Loucy (cell line): ENCODE data around the gene ZBTB1.

Experiments
- H2AFZ ChIP-seq: fragments of 200-600 bp; sonication (generic); 2 replicates; pipeline ENCODE4 v1.6.0; 2016; ENCODE audit warnings: antibody characterized with exemption, mild to moderate bottlenecking, low read length, moderate library complexity
- H3F3A ChIP-seq: fragments of 200-600 bp; 2 replicates; pipeline ENCODE4 v1.6.0; 2016; ENCODE audit warnings: antibody characterized with exemption, low read depth, mild to moderate bottlenecking
- H3K27me3 ChIP-seq: fragments of 200-600 bp; sonication (generic); 2 replicates; pipeline ENCODE4 v1.6.1; 2014; ENCODE audit warnings: low read length, mild to moderate bottlenecking; ENCODE audit not compliant: insufficient read depth, poor library complexity, severe bottlenecking
- H3K36me3 ChIP-seq: fragments of 200-600 bp; sonication (generic); 2 replicates; pipeline ENCODE4 v1.6.1; 2016; ENCODE audit warnings: low read length; ENCODE audit not compliant: insufficient read depth
- H3K4me1 ChIP-seq: fragments of 200-600 bp; sonication (generic); 2 replicates; pipeline ENCODE4 v1.5.1; 2014; ENCODE audit warnings: low read length, mild to moderate bottlenecking; ENCODE audit not compliant: insufficient read depth, poor library complexity, severe bottlenecking
- H3K4me2 ChIP-seq: fragments of 200-600 bp; sonication (generic); 2 replicates; pipeline ENCODE4 v1.6.0; 2014; ENCODE audit warnings: antibody characterized with exemption, low read length, low read depth, mild to moderate bottlenecking; ENCODE audit not compliant: poor library complexity, severe bottlenecking
- H3K4me3 ChIP-seq: fragments of 200-600 bp; sonication (generic); 2 replicates; pipeline ENCODE4 v1.5.1; 2014; ENCODE audit warnings: low read length, mild to moderate bottlenecking, mixed read lengths; ENCODE audit not compliant: poor library complexity, severe bottlenecking
- H3K79me2 ChIP-seq: fragments of 200-600 bp; sonication (generic); 2 replicates; pipeline ENCODE4 v1.6.1; 2014; ENCODE audit warnings: low read length; ENCODE audit not compliant: insufficient read depth
- H3K9ac ChIP-seq: fragments of 200-600 bp; sonication (generic); 2 replicates; pipeline ENCODE4 v1.6.0; 2014; ENCODE audit warnings: mild to moderate bottlenecking, low read depth, low read length, moderate library complexity; ENCODE audit not compliant: poor library complexity, severe bottlenecking
- H3K9me2 ChIP-seq: fragments of 200-600 bp; sonication (generic); replicated peaks from 2 replicates; pipeline ENCODE4 v1.6.1; 2016; ENCODE audit warnings: low read depth, low read length, mixed read lengths
- H3K9me3 ChIP-seq: fragments of 200-600 bp; sonication (generic); 2 replicates; pipeline ENCODE4 v1.6.1; 2014; ENCODE audit warnings: mild to moderate bottlenecking, antibody characterized with exemption, low read length, low read depth; ENCODE audit not compliant: insufficient read depth
- H4K20me1 ChIP-seq: fragments of 200-600 bp; sonication (generic); 2 replicates; pipeline ENCODE4 v1.6.0; 2014; ENCODE audit warnings: antibody characterized with exemption, low read length, mild to moderate bottlenecking; ENCODE audit not compliant: insufficient read depth, poor library complexity, severe bottlenecking
- EZH2phosphoT487 ChIP-seq: fragments of 200-600 bp; IDR thresholded peaks from 2 replicates; pipeline ENCODE4 v1.6.1; 2018; ENCODE audit warnings: antibody characterized with exemption, mild to moderate bottlenecking, moderate library complexity, borderline replicate concordance
- TF ChIP-seq, protein P1 (sequence below): fragments of 200-600 bp; sonication (generic); conservative IDR thresholded peaks from 2 replicates; pipeline ENCODE4 v1.5.1; 2014; ENCODE audit warnings: mild to moderate bottlenecking, antibody characterized with exemption, low read length

The ZBTB1 gene

DNA sequence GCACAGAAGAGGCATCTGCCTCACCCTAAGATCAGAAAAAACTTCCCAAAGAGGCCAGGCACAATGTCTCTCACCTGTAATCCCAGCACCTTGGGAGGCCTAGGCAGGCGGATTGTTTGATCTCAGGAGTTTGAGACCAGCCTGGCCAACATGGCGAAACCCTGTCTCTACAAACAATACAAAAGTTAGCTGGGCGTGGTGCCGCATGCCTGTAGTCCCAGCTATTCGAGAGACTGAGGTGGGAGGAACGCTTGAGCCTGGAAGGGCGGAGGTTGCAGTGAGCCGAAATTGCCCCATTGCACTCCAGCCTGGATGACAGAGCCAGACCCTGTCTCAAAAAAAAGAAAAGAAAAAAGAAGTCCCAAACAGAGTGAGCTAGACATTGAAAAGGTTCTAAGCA, 4.5 kb downstream of the ZBTB1 start:
- H2AFZ ChIP-seq = no peak overlapping the region
- H3K27me3 ChIP-seq = no peaks in the 10 kb centered on the region
- H3K36me3 ChIP-seq = peaks cover 7% of the 10 kb centered on the region; the same call in 1 of the 2 replicates
- H4K20me1 ChIP-seq = peaks cover 79% of the 10 kb centered on the region
- TF ChIP-seq, protein P1, sequence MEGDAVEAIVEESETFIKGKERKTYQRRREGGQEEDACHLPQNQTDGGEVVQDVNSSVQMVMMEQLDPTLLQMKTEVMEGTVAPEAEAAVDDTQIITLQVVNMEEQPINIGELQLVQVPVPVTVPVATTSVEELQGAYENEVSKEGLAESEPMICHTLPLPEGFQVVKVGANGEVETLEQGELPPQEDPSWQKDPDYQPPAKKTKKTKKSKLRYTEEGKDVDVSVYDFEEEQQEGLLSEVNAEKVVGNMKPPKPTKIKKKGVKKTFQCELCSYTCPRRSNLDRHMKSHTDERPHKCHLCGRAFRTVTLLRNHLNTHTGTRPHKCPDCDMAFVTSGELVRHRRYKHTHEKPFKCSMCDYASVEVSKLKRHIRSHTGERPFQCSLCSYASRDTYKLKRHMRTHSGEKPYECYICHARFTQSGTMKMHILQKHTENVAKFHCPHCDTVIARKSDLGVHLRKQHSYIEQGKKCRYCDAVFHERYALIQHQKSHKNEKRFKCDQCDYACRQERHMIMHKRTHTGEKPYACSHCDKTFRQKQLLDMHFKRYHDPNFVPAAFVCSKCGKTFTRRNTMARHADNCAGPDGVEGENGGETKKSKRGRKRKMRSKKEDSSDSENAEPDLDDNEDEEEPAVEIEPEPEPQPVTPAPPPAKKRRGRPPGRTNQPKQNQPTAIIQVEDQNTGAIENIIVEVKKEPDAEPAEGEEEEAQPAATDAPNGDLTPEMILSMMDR = no peak
- no peak for TF ChIP-seq EZH2phosphoT487
- H3F3A ChIP-seq = peaks cover 6% of the 10 kb centered on the region
- no peaks in the 10 kb centered on the region for H3K9me2 ChIP-seq
- peaks cover 60% of the 10 kb centered on the region for H3K4me1 ChIP-seq
- H3K9me3 ChIP-seq = no peaks in the 10 kb centered on the region
- H3K4me3 ChIP-seq = peak overlapping the region; percentile 80
- peaks cover 94% of the 10 kb centered on the region for H3K79me2 ChIP-seq
- peak overlapping the region; percentile 99 for H3K4me2 ChIP-seq
- H3K9ac ChIP-seq = peak overlapping the region; percentile 98

DNA sequence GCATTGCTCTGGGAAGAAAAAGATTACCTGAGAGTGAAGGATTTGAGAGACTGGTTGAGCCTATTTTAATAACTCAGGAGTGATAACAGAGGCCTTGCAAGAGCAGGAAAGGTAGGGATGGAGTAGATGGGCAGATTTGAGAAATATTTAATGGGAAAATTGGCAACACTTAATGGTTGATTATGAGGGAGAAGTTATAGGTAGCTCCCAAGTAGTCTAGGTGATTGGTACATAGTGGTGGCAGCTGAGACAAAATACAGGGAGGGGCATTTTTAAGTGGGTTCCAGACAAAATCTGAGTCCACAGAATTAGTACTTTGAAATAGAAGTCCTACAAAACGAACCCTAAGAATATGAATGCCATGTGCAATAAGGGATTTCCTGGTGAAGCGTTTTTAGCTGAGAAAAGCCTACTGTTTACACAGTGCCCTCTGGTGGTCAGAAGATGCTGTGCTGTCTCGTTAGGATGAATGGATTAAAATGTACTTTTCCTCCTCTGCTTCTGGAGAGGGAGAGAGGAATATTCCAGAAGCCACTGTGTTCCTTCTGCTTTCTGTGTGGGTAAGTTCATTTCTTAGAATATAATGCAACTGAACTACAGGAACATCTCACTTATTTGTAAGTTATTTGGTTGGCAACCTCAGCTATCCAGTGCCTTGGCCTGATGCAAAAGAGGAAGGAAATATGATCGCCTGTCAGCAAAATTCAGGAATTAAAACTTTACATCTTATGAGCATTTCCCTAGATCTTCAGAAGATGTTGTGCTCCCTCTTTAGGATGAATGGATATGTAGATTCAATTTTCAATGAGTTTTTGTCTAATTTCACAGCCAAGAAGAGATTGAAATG, 6.5 kb downstream of the ZBTB1 start:
- Histone ChIP-seq H3K4me2 (peak overlapping the region; percentile 99), H3K4me3 (peak overlapping the region; percentile 80), H3K27me3 (no peaks in the 10 kb centered on the region), H3K79me2 (peaks cover 100% of the 10 kb centered on the region), H3K36me3 (peaks cover 7% of the 10 kb centered on the region; the same call in 1 of the 2 replicates), H3K9ac (peak overlapping the region; percentile 19), H3K9me2 (no peaks in the 10 kb centered on the region), H3K4me1 (peaks cover 54% of the 10 kb centered on the region), H4K20me1 (peaks cover 88% of the 10 kb centered on the region), H2AFZ (no peak overlapping the region), H3F3A (peaks cover 6% of the 10 kb centered on the region), H3K9me3 (no peaks in the 10 kb centered on the region)
- TF ChIP-seq EZH2phosphoT487 = no peak
- TF ChIP-seq, protein P1 = peak; percentile 97

DNA sequence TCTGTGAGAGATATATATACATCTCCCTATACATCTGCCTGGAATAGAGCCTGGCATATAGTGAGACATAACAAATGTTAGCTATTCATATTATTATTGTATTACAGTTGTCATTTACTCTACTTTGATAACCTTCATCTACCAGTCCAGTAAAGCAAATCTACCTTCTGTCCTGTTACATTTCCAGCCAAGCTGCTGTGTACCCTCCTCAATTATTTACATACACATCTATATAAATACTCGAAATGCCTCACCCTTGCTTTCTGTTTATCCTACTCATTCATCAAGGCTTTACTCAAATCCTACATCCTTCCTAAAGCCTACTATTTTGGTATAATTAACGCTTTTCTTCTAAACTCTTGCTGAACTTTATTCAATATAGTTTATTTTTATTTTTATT, 8.7 kb downstream of the ZBTB1 start:
- Histone ChIP-seq H3K27me3 (no peaks in the 10 kb centered on the region), H4K20me1 (peaks cover 88% of the 10 kb centered on the region), H3K9me3 (no peaks in the 10 kb centered on the region), H3K36me3 (peaks cover 7% of the 10 kb centered on the region; the same call in 1 of the 2 replicates), H2AFZ (no peak overlapping the region), H3K4me2 (peak overlapping the region; percentile 99), H3F3A (peaks cover 6% of the 10 kb centered on the region), H3K4me3 (peak overlapping the region; percentile 3), H3K4me1 (peaks cover 44% of the 10 kb centered on the region), H3K9me2 (no peaks in the 10 kb centered on the region), H3K9ac (no peak overlapping the region), H3K79me2 (peaks cover 99% of the 10 kb centered on the region)
- no peak for TF ChIP-seq EZH2phosphoT487
- TF ChIP-seq, protein P1 = no peak
